GM12878 (cell line): Measurements from ENCODE around the gene TNS4.

ENCODE experiments used
- ATF7 ChIP-seq: fragments of 450-650 bp; IDR thresholded peaks from 2 replicates; pipeline ENCODE4 v1.6.1; 2016; ENCODE audit warnings: low read depth, mild to moderate bottlenecking
- JUND ChIP-seq: IDR thresholded peaks from 2 replicates; pipeline ENCODE4 v1.6.1; 2012; ENCODE audit warnings: low read depth, mild to moderate bottlenecking, low read length, improper control_type of control experiment, moderate library complexity
- POLR2A ChIP-seq: IDR thresholded peaks from 2 replicates; pipeline ENCODE4 v1.6.1; 2011; ENCODE audit warnings: low read depth, mild to moderate bottlenecking, low read length
- POLR2AphosphoS5 ChIP-seq: IDR thresholded peaks from 2 replicates; pipeline ENCODE4 v1.6.1; 2011; ENCODE audit warnings: mild to moderate bottlenecking, low read length, inconsistent platforms
- RCOR1 ChIP-seq: conservative IDR thresholded peaks from 2 replicates; pipeline ENCODE4 v1.6.1; 2012; ENCODE audit warnings: low read depth, low read length, improper control_type of control experiment
- SREBF1 ChIP-seq: IDR thresholded peaks from 2 replicates; pipeline ENCODE4 v1.6.1; 2012; ENCODE audit warnings: mild to moderate bottlenecking, low read length
- ZNF274 ChIP-seq: IDR thresholded peaks from one replicate; pipeline ENCODE4 v1.8.0; 2011; ENCODE audit not compliant: insufficient read length, insufficient read depth
- ZSCAN29 ChIP-seq: fragments of 450-650 bp; IDR thresholded peaks from 2 replicates; pipeline ENCODE4 v1.6.1; 2017; ENCODE audit warnings: mild to moderate bottlenecking, moderate library complexity
- TF ChIP-seq, protein P1 (sequence below): fragments of 450-650 bp; formaldehyde crosslinking; IDR thresholded peaks from 2 replicates; pipeline ENCODE4 v1.4.0; 2022; ENCODE audit warnings: mild to moderate bottlenecking, moderate library complexity
- TF ChIP-seq, protein P2 (sequence below): fragments of 450-650 bp; IDR thresholded peaks from 2 replicates; pipeline ENCODE4 v1.6.1; 2018; ENCODE audit warnings: mild to moderate bottlenecking, low read depth, moderate library complexity; ENCODE audit not compliant: partially characterized antibody
- TF ChIP-seq, protein P3 (sequence below), 3 experiments: IDR thresholded peaks in 2 of 3; conservative IDR thresholded peaks in 1 of 3; 2 replicates each; pipeline ENCODE4 v1.5.1; 2011; ENCODE audit warnings: low read depth in 3 of 3, low read length in 3 of 3, mild to moderate bottlenecking in 3 of 3, control low read depth in 2 of 3, moderate library complexity in 2 of 3, inconsistent platforms in 1 of 3, mixed read lengths in 1 of 3; ENCODE audit not compliant: control insufficient read depth in 2 of 3, insufficient read depth in 1 of 3; ENCODE audit errors: extremely low read depth in 1 of 3
- TF ChIP-seq, protein P4 (sequence below): fragments of 450-650 bp; IDR thresholded peaks from 2 replicates; pipeline ENCODE4 v1.6.1; 2017; ENCODE audit warnings: mild to moderate bottlenecking, moderate library complexity
- TF ChIP-seq, protein P5 (sequence below): IDR thresholded peaks from 2 replicates; pipeline ENCODE4 v1.6.1; 2011; ENCODE audit warnings: low read depth, mild to moderate bottlenecking, low read length, moderate library complexity, borderline replicate concordance; ENCODE audit errors: extremely low read depth
- TF ChIP-seq, protein P6 (sequence below): IDR thresholded peaks from 2 replicates; pipeline ENCODE4 v1.6.1; 2011; ENCODE audit warnings: mild to moderate bottlenecking, low read depth, low read length, moderate library complexity; ENCODE audit not compliant: insufficient replicate concordance

DNA sequence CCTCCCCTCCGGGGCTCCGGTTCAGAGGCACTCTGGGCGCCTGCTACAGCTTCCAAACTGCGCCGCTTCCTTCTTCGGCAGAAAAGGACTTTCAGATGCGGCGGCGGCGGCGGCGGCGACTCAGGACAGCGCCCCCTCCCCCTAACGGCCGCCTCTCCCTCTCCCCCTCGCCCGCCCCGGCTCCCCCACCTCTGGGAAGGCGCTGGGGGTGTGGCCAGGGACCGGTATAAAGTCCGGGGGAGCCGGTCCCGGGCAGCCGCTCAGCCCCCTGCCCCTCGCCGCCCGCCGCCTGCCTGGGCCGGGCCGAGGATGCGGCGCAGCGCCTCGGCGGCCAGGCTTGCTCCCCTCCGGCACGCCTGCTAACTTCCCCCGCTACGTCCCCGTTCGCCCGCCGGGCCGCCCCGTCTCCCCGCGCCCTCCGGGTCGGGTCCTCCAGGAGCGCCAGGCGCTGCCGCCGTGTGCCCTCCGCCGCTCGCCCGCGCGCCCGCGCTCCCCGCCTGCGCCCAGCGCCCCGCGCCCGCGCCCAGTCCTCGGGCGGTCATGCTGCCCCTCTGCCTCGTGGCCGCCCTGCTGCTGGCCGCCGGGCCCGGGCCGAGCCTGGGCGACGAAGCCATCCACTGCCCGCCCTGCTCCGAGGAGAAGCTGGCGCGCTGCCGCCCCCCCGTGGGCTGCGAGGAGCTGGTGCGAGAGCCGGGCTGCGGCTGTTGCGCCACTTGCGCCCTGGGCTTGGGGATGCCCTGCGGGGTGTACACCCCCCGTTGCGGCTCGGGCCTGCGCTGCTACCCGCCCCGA is 58.0 kb downstream of the TNS4 start, which contains the start of gene IGFBP4:
- TF ChIP-seq, protein P1, sequence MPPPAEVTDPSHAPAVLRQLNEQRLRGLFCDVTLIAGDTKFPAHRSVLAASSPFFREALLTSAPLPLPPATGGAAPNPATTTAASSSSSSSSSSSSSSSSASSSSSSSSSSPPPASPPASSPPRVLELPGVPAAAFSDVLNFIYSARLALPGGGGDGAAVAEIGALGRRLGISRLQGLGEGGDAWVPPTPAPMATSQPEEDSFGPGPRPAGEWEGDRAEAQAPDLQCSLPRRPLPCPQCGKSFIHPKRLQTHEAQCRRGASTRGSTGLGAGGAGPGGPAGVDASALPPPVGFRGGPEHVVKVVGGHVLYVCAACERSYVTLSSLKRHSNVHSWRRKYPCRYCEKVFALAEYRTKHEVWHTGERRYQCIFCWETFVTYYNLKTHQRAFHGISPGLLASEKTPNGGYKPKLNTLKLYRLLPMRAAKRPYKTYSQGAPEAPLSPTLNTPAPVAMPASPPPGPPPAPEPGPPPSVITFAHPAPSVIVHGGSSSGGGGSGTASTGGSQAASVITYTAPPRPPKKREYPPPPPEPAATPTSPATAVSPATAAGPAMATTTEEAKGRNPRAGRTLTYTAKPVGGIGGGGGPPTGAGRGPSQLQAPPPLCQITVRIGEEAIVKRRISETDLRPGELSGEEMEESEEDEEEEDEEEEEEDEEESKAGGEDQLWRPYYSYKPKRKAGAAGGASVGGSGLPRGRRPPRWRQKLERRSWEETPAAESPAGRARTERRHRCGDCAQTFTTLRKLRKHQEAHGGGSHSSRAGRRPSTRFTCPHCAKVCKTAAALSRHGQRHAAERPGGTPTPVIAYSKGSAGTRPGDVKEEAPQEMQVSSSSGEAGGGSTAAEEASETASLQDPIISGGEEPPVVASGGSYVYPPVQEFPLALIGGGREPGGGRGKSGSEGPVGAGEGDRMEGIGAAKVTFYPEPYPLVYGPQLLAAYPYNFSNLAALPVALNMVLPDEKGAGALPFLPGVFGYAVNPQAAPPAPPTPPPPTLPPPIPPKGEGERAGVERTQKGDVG (CRISPR knock-in tag), result no peak
- TF ChIP-seq ZNF274 (no peak), POLR2A (no peak), POLR2AphosphoS5 (no peak), SREBF1 (no peak), ATF7 (no peak), JUND (no peak), RCOR1 (no peak), ZSCAN29 (no peak)
- TF ChIP-seq, protein P2, sequence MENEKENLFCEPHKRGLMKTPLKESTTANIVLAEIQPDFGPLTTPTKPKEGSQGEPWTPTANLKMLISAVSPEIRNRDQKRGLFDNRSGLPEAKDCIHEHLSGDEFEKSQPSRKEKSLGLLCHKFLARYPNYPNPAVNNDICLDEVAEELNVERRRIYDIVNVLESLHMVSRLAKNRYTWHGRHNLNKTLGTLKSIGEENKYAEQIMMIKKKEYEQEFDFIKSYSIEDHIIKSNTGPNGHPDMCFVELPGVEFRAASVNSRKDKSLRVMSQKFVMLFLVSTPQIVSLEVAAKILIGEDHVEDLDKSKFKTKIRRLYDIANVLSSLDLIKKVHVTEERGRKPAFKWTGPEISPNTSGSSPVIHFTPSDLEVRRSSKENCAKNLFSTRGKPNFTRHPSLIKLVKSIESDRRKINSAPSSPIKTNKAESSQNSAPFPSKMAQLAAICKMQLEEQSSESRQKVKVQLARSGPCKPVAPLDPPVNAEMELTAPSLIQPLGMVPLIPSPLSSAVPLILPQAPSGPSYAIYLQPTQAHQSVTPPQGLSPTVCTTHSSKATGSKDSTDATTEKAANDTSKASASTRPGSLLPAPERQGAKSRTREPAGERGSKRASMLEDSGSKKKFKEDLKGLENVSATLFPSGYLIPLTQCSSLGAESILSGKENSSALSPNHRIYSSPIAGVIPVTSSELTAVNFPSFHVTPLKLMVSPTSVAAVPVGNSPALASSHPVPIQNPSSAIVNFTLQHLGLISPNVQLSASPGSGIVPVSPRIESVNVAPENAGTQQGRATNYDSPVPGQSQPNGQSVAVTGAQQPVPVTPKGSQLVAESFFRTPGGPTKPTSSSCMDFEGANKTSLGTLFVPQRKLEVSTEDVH, result no peak
- TF ChIP-seq, protein P3, sequence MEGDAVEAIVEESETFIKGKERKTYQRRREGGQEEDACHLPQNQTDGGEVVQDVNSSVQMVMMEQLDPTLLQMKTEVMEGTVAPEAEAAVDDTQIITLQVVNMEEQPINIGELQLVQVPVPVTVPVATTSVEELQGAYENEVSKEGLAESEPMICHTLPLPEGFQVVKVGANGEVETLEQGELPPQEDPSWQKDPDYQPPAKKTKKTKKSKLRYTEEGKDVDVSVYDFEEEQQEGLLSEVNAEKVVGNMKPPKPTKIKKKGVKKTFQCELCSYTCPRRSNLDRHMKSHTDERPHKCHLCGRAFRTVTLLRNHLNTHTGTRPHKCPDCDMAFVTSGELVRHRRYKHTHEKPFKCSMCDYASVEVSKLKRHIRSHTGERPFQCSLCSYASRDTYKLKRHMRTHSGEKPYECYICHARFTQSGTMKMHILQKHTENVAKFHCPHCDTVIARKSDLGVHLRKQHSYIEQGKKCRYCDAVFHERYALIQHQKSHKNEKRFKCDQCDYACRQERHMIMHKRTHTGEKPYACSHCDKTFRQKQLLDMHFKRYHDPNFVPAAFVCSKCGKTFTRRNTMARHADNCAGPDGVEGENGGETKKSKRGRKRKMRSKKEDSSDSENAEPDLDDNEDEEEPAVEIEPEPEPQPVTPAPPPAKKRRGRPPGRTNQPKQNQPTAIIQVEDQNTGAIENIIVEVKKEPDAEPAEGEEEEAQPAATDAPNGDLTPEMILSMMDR (IDR thresholded peaks at IDR 0.05 in 2 of 3, conservative IDR thresholded peaks at IDR 0.05 in 1 of 3; ENCODE audit: control insufficient read depth in 2 of 3, extremely low read depth in 1 of 3, insufficient read depth in 1 of 3, low read depth in 3 of 3, low read length in 3 of 3), result peak; percentile 46 to 72 (median 71)
- TF ChIP-seq, protein P4, sequence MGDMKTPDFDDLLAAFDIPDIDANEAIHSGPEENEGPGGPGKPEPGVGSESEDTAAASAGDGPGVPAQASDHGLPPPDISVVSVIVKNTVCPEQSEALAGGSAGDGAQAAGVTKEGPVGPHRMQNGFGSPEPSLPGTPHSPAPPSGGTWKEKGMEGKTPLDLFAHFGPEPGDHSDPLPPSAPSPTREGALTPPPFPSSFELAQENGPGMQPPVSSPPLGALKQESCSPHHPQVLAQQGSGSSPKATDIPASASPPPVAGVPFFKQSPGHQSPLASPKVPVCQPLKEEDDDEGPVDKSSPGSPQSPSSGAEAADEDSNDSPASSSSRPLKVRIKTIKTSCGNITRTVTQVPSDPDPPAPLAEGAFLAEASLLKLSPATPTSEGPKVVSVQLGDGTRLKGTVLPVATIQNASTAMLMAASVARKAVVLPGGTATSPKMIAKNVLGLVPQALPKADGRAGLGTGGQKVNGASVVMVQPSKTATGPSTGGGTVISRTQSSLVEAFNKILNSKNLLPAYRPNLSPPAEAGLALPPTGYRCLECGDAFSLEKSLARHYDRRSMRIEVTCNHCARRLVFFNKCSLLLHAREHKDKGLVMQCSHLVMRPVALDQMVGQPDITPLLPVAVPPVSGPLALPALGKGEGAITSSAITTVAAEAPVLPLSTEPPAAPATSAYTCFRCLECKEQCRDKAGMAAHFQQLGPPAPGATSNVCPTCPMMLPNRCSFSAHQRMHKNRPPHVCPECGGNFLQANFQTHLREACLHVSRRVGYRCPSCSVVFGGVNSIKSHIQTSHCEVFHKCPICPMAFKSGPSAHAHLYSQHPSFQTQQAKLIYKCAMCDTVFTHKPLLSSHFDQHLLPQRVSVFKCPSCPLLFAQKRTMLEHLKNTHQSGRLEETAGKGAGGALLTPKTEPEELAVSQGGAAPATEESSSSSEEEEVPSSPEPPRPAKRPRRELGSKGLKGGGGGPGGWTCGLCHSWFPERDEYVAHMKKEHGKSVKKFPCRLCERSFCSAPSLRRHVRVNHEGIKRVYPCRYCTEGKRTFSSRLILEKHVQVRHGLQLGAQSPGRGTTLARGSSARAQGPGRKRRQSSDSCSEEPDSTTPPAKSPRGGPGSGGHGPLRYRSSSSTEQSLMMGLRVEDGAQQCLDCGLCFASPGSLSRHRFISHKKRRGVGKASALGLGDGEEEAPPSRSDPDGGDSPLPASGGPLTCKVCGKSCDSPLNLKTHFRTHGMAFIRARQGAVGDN, result 0 out of 2 replicates have a peak, but pooled peaks have one; percentile 59
- TF ChIP-seq, protein P5, sequence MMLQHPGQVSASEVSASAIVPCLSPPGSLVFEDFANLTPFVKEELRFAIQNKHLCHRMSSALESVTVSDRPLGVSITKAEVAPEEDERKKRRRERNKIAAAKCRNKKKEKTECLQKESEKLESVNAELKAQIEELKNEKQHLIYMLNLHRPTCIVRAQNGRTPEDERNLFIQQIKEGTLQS, result no peak
- TF ChIP-seq, protein P6, sequence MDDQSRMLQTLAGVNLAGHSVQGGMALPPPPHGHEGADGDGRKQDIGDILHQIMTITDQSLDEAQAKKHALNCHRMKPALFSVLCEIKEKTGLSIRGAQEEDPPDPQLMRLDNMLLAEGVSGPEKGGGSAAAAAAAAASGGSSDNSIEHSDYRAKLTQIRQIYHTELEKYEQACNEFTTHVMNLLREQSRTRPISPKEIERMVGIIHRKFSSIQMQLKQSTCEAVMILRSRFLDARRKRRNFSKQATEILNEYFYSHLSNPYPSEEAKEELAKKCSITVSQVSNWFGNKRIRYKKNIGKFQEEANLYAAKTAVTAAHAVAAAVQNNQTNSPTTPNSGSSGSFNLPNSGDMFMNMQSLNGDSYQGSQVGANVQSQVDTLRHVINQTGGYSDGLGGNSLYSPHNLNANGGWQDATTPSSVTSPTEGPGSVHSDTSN, result no peak
